Activated naive CD4-positive, alpha-beta T cell treated with anti-CD3 and anti-CD28 coated beads, Interleukin-2, amount 10 ng/mL, durations not matched to agents 7 days and 5 days (primary cell): ENCODE data around the gene ZNF467.

Source experiments
- CTCF ChIA-PET: fragments of 350-600 bp; sonication (Branson Sonifier 250); formaldehyde crosslinking; loops from one replicate; lab custom pipeline; 2021; ENCODE audit warnings: antibody characterized with exemption; lab: Charles Lee
- DNase-seq: peaks from one replicate; pipeline ENCODE4 v3.0.0-alpha.2; 2020
- H3K27ac Mint-ChIP-seq: one replicate; pipeline ENCODE4 v1.8.0; 2021; ENCODE audit warnings: mild to moderate bottlenecking, moderate library complexity, mixed read lengths
- H3K27me3 Mint-ChIP-seq: one replicate; pipeline ENCODE4 v1.8.0; 2021; ENCODE audit warnings: mild to moderate bottlenecking, mixed read lengths
- H3K36me3 Mint-ChIP-seq: one replicate; pipeline ENCODE4 v1.8.0; 2021; ENCODE audit warnings: mixed read lengths
- H3K4me1 Mint-ChIP-seq: one replicate; pipeline ENCODE4 v1.8.0; 2021; ENCODE audit warnings: mixed read lengths
- H3K4me3 Mint-ChIP-seq: one replicate; pipeline ENCODE4 v1.8.0; 2021; ENCODE audit warnings: mild to moderate bottlenecking, moderate library complexity, mixed read lengths
- H3K9me3 Mint-ChIP-seq: one replicate; pipeline ENCODE4 v1.8.0; 2021; ENCODE audit warnings: mixed read lengths

The ZNF467 gene, protein sequence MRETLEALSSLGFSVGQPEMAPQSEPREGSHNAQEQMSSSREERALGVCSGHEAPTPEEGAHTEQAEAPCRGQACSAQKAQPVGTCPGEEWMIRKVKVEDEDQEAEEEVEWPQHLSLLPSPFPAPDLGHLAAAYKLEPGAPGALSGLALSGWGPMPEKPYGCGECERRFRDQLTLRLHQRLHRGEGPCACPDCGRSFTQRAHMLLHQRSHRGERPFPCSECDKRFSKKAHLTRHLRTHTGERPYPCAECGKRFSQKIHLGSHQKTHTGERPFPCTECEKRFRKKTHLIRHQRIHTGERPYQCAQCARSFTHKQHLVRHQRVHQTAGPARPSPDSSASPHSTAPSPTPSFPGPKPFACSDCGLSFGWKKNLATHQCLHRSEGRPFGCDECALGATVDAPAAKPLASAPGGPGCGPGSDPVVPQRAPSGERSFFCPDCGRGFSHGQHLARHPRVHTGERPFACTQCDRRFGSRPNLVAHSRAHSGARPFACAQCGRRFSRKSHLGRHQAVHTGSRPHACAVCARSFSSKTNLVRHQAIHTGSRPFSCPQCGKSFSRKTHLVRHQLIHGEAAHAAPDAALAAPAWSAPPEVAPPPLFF

DNA sequence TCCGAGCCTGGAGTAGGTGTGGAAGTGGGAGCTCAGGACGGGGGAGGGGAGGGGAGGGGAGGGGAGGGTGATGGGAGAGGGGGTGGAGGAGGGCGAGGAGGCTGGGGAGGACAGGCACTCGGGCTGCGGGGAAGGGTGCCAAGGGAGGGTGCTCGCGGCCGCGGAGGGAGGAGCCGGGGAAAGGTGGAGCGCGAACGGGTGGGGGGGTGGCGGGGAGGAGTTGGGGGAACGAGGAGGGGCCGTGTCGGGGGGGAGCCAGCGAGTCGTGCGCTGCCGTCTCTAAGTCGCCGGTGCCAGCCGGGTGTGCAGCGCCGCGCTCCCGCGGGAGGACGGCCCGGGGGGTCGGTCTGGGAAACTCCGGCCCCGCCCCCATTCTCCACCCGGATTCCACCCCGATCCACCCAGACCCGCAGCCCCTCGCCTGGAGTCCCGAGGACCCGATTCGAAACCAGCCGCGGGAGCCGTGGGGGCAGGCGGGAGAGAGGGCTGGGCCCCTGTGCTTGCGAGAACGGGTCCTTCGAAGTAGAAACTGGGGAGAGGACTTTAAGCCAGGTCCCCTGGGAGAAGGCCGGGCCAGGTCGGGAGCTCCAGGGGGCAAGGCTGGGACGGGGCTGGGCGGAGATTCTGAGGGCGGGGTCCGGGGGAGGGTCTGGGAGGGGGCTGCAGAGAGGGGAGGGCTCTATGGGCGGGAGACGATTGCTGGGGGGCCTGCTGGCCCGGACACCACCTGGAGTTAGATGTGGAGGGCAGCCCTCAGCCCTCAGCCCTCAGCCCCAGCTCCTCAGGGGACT lies at the start of gene ZNF467:
ZNF467 (minus strand) TSS at position 143 of the 791 bp plus-strand sequence. CDS start 2,556 bp downstream, outside the sequence.
- CTCF ChIA-PET = interaction anchor here (0.8 kb wide), 1 partner anchor 14 kb away, joined by 3 read pairs; no protein-coding TSS in a partner anchor
- H3K4me1 Mint-ChIP-seq = peaks cover 8% of the 10 kb centered on the region
- no peaks in the 10 kb centered on the region for H3K9me3 Mint-ChIP-seq
- peak; percentile 59 for DNase-seq
- peak within 1 kb of the TSS; percentile 72 for H3K4me3 Mint-ChIP-seq
- peaks cover 90% of the 10 kb centered on the region for H3K27me3 Mint-ChIP-seq
- no peaks in the 10 kb centered on the region for H3K36me3 Mint-ChIP-seq
- H3K27ac Mint-ChIP-seq = no peak within 1 kb of the TSS

DNA sequence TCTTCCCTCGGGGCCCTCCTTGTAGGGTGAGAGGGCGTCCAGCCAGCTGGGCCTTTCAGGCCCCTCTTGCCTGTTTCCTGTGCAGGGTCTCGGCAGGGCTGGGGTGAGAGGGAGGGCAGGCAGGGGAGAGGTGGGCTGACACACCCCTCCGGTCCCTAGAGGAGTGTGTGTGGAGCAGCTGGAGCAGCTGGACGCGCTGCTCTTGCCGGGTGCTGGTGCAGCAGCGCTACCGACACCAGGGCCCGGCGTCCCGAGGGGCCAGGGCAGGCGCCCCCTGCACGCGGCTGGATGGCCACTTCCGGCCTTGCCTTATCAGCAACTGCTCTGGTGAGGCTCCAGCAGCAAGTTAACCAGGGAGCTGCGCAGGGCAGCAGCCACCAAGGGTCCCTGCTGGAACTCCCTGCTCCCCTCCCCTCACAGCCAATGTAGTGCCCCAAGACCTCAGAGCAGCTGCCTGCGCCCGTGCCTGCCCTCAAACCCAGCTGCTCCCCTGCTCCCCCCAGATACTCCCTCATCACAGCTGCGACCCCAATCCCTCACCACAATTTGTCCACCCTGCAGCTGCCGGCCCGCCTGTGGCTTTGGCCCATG lies 49.1 kb upstream of the ZNF467 start:
- Mint-ChIP-seq H3K4me1 (no peaks in the 10 kb centered on the region), H3K36me3 (no peaks in the 10 kb centered on the region), H3K9me3 (no peaks in the 10 kb centered on the region), H3K4me3 (no peak overlapping the region), H3K27me3 (peaks cover 7% of the 10 kb centered on the region), H3K27ac (no peak overlapping the region)
- DNase-seq = no peak
- CTCF ChIA-PET = interaction anchor here (1.1 kb wide), 1 partner anchor 16 kb away, joined by 3 read pairs; no protein-coding TSS in a partner anchor

DNA sequence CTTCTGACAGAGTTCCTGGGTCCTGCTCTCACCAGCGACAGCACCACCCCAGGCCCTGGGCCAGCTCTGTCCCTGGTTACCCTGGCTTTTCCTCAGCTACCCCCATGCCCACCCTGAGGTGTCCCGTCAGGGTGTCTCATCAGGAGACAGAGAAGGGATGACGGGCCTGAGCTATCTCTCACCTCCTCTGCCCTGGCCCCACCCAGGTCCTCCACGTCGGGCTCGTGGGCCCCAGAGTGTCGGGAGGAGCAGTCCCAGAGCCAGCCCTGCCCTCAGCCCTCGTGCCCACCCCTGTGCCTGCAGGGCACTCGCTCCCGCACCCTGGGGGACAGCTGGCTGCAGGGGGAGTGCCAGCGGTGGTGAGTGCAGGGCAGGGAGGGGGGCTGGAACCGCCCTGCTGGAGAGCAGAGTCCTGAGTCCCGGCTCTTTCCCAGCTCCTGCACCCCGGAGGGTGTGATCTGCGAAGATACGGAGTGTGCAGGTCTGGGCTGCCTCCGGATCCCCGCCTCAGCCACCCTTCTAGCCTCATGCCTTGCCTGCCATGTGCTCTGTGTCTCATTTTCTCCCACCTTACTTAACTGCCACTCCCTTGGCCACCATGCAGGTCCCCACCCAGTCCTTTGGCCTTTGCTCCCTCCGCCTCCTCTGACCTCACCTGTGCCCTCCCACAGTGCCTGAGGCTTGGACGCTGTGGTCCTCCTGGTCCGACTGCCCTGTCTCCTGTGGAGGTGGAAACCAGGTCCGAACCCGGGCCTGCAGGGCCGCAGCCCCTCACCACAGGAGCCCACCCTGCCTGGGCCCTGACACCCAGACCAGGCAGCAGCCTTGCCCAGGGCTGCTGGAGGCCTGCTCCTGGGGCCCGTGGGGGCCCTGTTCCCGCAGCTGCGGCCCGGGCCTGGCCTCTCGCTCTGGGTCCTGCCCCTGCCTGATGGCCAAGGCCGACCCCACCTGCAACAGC lies 48.1 kb upstream of the ZNF467 start:
- Mint-ChIP-seq H3K9me3 (no peaks in the 10 kb centered on the region), H3K27ac (no peak overlapping the region), H3K4me3 (no peak overlapping the region), H3K36me3 (no peaks in the 10 kb centered on the region), H3K4me1 (no peaks in the 10 kb centered on the region), H3K27me3 (no peaks in the 10 kb centered on the region)
- CTCF ChIA-PET = no interaction called here
- no peak for DNase-seq

DNA sequence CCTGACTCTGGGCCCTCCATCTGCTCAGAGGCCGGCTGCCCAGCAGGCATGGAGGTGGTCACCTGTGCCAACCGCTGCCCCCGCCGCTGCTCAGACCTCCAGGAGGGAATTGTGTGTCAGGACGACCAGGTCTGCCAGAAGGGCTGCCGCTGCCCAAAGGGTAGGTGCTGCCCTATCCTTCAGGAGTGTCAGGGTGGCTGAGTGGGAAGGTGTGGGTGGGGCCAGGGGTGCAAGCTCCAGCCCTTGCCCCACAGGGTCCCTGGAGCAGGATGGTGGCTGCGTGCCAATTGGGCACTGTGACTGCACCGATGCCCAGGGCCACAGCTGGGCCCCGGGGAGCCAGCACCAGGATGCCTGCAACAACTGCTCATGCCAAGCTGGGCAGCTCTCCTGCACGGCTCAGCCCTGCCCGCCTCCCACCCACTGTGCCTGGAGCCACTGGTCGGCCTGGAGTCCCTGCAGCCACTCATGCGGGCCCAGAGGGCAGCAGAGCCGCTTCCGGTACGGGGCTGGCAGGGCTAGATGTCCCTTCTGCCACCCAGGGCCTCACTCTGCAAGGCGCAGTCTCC lies 47.3 kb upstream of the ZNF467 start:
- CTCF ChIA-PET = no interaction called here
- DNase-seq = no peak
- H3K4me3 Mint-ChIP-seq = no peak overlapping the region
- H3K27ac Mint-ChIP-seq = no peak overlapping the region
- no peaks in the 10 kb centered on the region for H3K36me3 Mint-ChIP-seq
- H3K27me3 Mint-ChIP-seq = no peaks in the 10 kb centered on the region
- H3K9me3 Mint-ChIP-seq = no peaks in the 10 kb centered on the region
- no peaks in the 10 kb centered on the region for H3K4me1 Mint-ChIP-seq

DNA sequence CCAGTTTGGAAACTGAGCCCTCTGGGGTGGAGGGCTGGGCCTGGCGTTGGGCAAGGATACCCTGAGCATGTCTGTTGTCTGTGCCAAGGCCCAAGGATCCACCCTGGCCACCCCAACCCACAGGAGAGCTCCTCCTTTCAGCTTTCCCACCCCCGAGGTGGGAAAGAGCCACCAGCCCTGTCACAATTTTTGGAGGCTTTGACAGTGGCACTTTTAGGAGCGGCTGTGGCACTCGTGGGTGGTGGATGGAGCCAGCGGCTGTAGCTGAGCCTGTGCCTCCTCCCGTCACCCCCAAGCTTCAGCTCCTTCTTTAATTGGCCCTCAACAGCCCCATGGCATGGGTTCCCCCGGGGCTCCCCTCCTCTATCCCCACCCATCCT lies 46.6 kb upstream of the ZNF467 start:
- no peaks in the 10 kb centered on the region for H3K4me1 Mint-ChIP-seq
- H3K9me3 Mint-ChIP-seq = no peaks in the 10 kb centered on the region
- H3K4me3 Mint-ChIP-seq = no peak overlapping the region
- H3K36me3 Mint-ChIP-seq = no peaks in the 10 kb centered on the region
- DNase-seq = no peak
- CTCF ChIA-PET = interaction anchor here (1.9 kb wide), 1 partner anchor 11 kb away, joined by 4 read pairs; no protein-coding TSS in a partner anchor
- H3K27ac Mint-ChIP-seq = no peak overlapping the region
- no peaks in the 10 kb centered on the region for H3K27me3 Mint-ChIP-seq

DNA sequence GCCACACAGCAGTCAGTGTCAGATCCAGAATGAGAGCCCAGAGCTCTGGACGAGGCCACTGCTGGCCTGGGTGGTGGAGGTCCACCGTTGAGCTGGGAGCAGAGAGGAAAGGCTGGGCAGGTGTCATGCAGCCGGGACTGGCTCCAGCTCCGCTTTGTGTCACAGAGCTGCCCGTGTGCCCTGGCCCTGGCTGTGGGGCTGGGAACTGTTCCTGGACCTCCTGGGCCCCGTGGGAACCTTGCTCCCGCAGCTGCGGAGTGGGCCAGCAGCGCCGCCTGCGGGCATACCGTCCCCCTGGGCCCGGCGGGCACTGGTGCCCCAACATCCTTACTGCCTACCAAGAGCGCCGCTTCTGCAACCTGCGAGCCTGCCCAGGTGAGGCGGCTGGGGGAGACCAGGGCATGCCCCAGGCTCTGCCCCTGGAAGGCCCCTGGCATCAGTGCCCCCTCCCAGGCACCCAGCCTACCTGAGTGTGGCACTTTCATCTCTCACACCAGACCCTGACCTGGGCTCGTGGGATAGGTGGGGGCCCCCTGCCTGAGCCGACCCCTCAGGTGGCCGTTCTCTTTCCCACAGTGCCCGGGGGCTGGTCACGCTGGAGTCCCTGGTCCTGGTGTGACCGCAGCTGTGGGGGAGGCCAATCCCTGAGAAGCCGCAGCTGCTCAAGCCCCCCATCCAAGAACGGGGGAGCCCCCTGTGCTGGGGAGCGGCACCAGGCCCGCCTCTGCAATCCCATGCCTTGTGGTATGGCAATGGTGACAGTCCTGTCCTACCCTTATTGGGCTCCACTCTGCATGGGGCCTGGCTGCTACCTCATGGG lies 46.0 kb upstream of the ZNF467 start:
- H3K4me3 Mint-ChIP-seq = no peak overlapping the region
- no peaks in the 10 kb centered on the region for H3K27me3 Mint-ChIP-seq
- no peaks in the 10 kb centered on the region for H3K9me3 Mint-ChIP-seq
- DNase-seq = no peak
- H3K27ac Mint-ChIP-seq = no peak overlapping the region
- CTCF ChIA-PET = interaction anchor here (1.9 kb wide), 1 partner anchor 11 kb away, joined by 4 read pairs; no protein-coding TSS in a partner anchor
- no peaks in the 10 kb centered on the region for H3K36me3 Mint-ChIP-seq
- H3K4me1 Mint-ChIP-seq = no peaks in the 10 kb centered on the region

DNA sequence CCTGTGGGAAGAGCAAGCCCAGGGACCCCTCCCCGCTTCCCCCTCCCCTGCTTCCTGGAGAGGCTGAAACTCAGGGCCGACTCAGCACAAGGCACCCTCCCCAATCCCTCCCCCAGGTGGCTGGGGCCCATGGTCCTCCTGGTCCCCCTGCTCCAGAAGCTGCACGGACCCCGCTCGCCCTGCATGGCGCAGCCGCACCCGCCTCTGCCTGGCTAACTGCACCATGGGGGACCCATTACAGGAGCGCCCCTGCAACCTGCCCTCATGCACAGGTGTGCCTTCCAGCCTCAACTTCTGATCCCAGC lies 45.1 kb upstream of the ZNF467 start:
- Mint-ChIP-seq H3K4me3 (no peak overlapping the region), H3K36me3 (no peaks in the 10 kb centered on the region), H3K27ac (no peak overlapping the region), H3K9me3 (no peaks in the 10 kb centered on the region), H3K27me3 (no peaks in the 10 kb centered on the region), H3K4me1 (no peaks in the 10 kb centered on the region)
- CTCF ChIA-PET = interaction anchor here (1.9 kb wide), 1 partner anchor 10 kb away, joined by 4 read pairs; no protein-coding TSS in a partner anchor
- no peak for DNase-seq

DNA sequence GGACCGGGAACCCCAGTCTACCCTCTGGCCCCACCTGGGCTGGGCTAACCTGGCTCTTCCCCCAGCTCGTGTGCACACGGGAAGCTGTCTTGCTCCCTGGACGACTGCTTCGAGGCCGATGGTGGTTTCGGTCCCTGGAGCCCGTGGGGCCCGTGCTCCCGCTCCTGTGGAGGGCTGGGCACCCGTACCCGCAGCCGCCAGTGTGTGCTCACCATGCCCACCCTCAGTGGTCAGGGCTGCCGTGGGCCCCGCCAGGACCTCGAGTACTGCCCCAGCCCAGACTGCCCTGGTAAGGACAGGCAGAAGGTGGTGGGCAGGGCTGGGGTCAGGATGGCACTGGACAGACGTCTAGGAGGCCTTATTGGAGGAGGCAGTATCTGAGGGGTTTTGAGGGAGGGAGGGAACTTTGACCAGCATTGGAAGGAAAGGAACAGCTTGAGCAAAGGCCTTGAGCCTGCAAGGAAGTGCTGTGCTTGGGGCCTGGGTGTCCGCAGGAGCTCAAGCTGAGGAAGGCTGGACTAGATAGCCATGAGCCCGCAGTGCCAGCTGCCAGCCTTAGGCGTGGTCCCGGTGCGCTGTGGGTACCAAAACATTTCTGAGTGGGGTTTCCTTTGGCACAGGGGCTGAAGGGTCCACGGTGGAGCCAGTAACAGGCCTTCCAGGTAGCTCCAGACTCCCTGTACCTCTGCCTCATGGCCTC lies 44.6 kb upstream of the ZNF467 start:
- H3K4me3 Mint-ChIP-seq = no peak overlapping the region
- no peak overlapping the region for H3K27ac Mint-ChIP-seq
- no peak for DNase-seq
- no peaks in the 10 kb centered on the region for H3K27me3 Mint-ChIP-seq
- CTCF ChIA-PET = no interaction called here
- H3K36me3 Mint-ChIP-seq = no peaks in the 10 kb centered on the region
- no peaks in the 10 kb centered on the region for H3K4me1 Mint-ChIP-seq
- H3K9me3 Mint-ChIP-seq = no peaks in the 10 kb centered on the region

DNA sequence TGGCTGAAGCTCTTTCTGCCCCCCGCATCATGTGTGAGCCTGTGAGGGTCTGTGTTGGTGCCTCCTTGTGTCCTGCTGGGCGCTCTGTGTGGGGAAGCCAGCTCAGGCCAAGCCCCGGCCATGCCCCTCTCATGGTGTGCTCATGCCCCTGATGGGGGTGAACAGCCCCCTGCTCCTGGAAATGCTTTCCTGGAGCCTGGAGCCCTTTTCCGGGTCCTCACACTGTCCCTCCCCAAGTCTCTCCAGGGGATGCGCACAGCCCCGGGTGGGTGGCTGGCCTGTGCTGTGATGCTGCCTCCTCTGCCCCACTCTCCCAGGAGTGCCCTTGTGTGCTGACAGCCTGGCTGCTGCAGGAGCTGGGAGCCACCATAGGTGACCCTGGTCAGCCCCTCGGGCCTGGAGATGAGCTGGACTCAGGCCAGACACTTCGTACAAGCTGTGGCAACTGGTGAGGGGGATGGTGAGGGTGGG lies 43.9 kb upstream of the ZNF467 start:
- Mint-ChIP-seq H3K27ac (no peak overlapping the region), H3K4me3 (no peak overlapping the region), H3K9me3 (no peaks in the 10 kb centered on the region), H3K27me3 (no peaks in the 10 kb centered on the region), H3K36me3 (no peaks in the 10 kb centered on the region), H3K4me1 (no peaks in the 10 kb centered on the region)
- CTCF ChIA-PET = no interaction called here
- no peak for DNase-seq

DNA sequence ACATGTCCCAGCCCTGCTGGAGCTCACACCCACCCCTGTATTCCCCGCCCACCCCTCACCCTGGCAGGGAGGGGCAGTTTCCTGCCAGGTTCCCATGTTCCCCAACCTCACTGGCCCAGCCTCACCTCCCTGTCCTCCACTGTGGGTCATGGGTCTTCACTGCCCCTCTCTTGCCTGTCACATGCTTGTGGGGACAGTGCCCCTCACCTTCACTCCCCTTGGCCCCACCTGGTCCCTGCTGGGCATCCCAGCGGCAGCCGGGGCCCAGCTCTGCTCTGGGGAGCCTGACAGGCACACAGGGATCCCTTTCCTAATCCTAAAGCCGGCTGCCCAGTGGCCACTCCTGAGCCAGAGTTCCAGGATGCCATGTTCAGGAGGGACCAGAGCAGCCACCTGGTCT lies 43.4 kb upstream of the ZNF467 start:
- no peak for DNase-seq
- Mint-ChIP-seq H3K4me1 (no peaks in the 10 kb centered on the region), H3K4me3 (no peak overlapping the region), H3K27ac (no peak overlapping the region), H3K27me3 (no peaks in the 10 kb centered on the region), H3K9me3 (no peaks in the 10 kb centered on the region), H3K36me3 (no peaks in the 10 kb centered on the region)
- CTCF ChIA-PET = no interaction called here

DNA sequence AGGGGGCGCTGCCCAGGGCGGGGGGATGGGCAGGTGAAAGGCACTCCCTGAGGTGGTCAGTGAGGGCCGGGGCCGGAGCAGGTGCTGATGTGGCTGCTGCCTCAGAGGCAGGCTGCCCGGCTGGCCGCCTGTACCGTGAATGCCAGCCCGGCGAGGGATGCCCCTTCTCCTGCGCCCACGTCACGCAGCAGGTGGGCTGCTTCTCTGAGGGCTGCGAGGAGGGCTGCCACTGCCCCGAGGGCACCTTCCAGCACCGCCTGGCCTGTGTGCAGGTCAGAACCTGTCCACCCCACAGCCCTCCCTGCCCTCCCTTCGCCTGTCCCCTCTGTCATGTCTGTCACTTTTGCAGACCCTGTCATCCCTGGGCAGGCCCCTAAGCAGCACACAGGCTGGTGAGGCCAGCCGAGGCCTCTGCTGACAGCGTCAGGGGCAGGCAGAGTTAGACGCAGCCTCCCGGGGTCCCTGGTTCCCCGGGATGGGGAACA lies 42.9 kb upstream of the ZNF467 start:
- no peak for DNase-seq
- H3K4me1 Mint-ChIP-seq = no peaks in the 10 kb centered on the region
- no peak overlapping the region for H3K4me3 Mint-ChIP-seq

More for the DNA sequence above, 42.9 kb upstream of the ZNF467 start:
- no peaks in the 10 kb centered on the region for H3K36me3 Mint-ChIP-seq
- H3K27me3 Mint-ChIP-seq = no peaks in the 10 kb centered on the region
- CTCF ChIA-PET = no interaction called here
- H3K27ac Mint-ChIP-seq = no peak overlapping the region
- no peaks in the 10 kb centered on the region for H3K9me3 Mint-ChIP-seq
